ENCODE data around the gene TUBB2A. TPM values are rescaled to one million over a fixed set of nuclear protein-coding genes. Genes with fewer than 3 reads are reported as not detected.

TUBB2A gene
- total and polyA plus RNA-seq, 2 of the 13 experiments (the other 11 are each of a cell fraction or from before 2014, with no cell fraction given): 35.3 to 106 TPM

DNA sequence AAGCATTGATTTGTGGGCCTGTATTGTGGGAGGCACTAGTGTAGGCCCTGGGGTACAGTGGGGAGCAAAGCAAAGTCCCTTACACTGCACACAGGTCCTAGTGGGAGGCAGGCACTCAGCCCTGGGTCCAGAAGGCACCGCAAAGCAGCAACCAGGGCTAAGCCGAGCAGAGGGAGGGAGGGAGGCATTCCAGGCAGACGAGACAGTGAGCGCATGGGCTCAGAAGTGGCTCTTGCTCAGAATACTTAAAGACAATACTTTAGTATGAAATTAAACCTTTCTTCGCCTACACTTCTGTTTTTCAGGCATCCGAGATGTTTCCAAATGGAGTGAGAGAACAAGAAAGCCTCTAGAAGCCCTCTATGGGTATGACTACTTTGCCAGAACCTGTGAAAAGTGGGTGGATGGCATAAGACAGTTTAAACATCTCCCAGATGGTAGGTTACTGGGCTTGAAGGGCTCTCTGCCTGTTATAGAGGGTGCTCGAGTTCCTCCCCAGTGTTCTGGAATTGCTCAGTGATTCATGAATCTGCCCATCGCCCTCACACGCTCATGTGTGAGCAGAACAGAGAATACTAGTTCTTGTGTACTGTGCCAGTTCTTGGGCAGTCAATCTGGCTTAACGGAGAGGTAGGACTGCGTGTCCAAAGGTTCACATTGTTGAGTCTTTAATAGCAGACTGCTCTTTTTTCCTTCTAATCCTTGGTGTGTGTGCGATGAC lies 20.1 kb downstream of the TUBB2A start (continued):
- TF ChIP-seq SALL1 (CRISPR knock-in tag; IDR thresholded peaks at IDR 0.05) (0 out of 2 replicates have a peak, but pooled peaks have one; percentile 26), ZNF547 (CRISPR knock-in tag; IDR thresholded peaks at IDR 0.05) (no peak), SIX1 (CRISPR knock-in tag; IDR thresholded peaks at IDR 0.05; ENCODE audit: borderline replicate concordance) (no peak), ZNF605 (CRISPR knock-in tag; IDR thresholded peaks at IDR 0.05) (no peak), ZNF839 (CRISPR knock-in tag; IDR thresholded peaks at IDR 0.05; ENCODE audit: borderline replicate concordance) (no peak), AKAP8 (CRISPR knock-in tag; IDR thresholded peaks at IDR 0.05) (no peak), EED (CRISPR knock-in tag; IDR thresholded peaks at IDR 0.05) (no peak), HNRNPLL (IDR thresholded peaks at IDR 0.05; ENCODE audit: low read depth, low read length, poor library complexity, severe bottlenecking) (no peak), ZNF83 (CRISPR knock-in tag; IDR thresholded peaks at IDR 0.05; ENCODE audit: borderline replicate concordance) (no peak), ZBTB7A (CRISPR knock-in tag; IDR thresholded peaks at IDR 0.05) (no peak), ZNF724P (CRISPR knock-in tag; IDR thresholded peaks at IDR 0.05; ENCODE audit: borderline replicate concordance) (no peak), FOXK1 (CRISPR knock-in tag; IDR thresholded peaks at IDR 0.05; ENCODE audit: borderline replicate concordance, low read depth) (no peak), ZBTB42 (CRISPR knock-in tag; IDR thresholded peaks at IDR 0.05) (no peak), SRSF1 (optimal IDR thresholded peaks at IDR 0.05; ENCODE audit: low read depth, low read length) (no peak), ZNF260 (CRISPR knock-in tag; IDR thresholded peaks at IDR 0.05; ENCODE audit: borderline replicate concordance, low read depth) (no peak), HDAC6 (IDR thresholded peaks at IDR 0.05; ENCODE audit: low read depth, low read length) (no peak), SIN3B (IDR thresholded peaks at IDR 0.05; ENCODE audit: low read length) (no peak), ZIK1 (CRISPR knock-in tag; IDR thresholded peaks at IDR 0.05; ENCODE audit: borderline replicate concordance, low read depth) (no peak)
- TF ChIP-seq, protein P1, sequence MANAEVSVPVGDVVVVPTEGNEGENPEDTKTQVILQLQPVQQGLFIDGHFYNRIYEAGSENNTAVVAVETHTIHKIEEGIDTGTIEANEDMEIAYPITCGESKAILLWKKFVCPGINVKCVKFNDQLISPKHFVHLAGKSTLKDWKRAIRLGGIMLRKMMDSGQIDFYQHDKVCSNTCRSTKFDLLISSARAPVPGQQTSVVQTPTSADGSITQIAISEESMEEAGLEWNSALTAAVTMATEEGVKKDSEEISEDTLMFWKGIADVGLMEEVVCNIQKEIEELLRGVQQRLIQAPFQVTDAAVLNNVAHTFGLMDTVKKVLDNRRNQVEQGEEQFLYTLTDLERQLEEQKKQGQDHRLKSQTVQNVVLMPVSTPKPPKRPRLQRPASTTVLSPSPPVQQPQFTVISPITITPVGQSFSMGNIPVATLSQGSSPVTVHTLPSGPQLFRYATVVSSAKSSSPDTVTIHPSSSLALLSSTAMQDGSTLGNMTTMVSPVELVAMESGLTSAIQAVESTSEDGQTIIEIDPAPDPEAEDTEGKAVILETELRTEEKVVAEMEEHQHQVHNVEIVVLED (CRISPR knock-in tag; IDR thresholded peaks at IDR 0.05; ENCODE audit: borderline replicate concordance): no peak
- TF ChIP-seq, protein P2, sequence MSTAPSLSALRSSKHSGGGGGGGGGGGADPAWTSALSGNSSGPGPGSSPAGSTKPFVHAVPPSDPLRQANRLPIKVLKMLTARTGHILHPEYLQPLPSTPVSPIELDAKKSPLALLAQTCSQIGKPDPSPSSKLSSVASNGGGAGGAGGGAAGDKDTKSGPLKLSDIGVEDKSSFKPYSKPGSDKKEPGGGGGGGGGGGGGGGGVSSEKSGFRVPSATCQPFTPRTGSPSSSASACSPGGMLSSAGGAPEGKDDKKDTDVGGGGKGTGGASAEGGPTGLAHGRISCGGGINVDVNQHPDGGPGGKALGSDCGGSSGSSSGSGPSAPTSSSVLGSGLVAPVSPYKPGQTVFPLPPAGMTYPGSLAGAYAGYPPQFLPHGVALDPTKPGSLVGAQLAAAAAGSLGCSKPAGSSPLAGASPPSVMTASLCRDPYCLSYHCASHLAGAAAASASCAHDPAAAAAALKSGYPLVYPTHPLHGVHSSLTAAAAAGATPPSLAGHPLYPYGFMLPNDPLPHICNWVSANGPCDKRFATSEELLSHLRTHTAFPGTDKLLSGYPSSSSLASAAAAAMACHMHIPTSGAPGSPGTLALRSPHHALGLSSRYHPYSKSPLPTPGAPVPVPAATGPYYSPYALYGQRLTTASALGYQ (CRISPR knock-in tag; IDR thresholded peaks at IDR 0.05): no peak
- TF ChIP-seq, protein P3, sequence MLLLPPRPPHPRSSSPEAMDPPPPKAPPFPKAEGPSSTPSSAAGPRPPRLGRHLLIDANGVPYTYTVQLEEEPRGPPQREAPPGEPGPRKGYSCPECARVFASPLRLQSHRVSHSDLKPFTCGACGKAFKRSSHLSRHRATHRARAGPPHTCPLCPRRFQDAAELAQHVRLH (CRISPR knock-in tag; IDR thresholded peaks at IDR 0.05; ENCODE audit: borderline replicate concordance, low read depth): no peak
- TF ChIP-seq, protein P4, sequence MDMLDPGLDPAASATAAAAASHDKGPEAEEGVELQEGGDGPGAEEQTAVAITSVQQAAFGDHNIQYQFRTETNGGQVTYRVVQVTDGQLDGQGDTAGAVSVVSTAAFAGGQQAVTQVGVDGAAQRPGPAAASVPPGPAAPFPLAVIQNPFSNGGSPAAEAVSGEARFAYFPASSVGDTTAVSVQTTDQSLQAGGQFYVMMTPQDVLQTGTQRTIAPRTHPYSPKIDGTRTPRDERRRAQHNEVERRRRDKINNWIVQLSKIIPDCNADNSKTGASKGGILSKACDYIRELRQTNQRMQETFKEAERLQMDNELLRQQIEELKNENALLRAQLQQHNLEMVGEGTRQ (IDR thresholded peaks at IDR 0.05; ENCODE audit: low read depth, low read length): no peak
- TF ChIP-seq, protein P4 (CRISPR knock-in tag; IDR thresholded peaks at IDR 0.05; ENCODE audit: borderline replicate concordance): no peak

Data from HepG2 (cell line).